ENCODE data around the gene GPHN. TPM values are rescaled to one million over a fixed set of nuclear protein-coding genes. Genes with fewer than 3 reads are reported as not detected.

GPHN gene
- total and polyA plus RNA-seq, 2 of the 8 experiments (the other 6 are each of a cell fraction or from before 2014, with no cell fraction given), result 6.0 to 16.0 TPM

GRCh38 chr14:66999978-67000377 is 492.0 kb downstream of the GPHN start:
- H2BK15ac ChIP-seq (ENCODE audit: low read length), result no peak overlapping the region
- TF ChIP-seq GABPA (IDR thresholded peaks at IDR 0.05; ENCODE audit: borderline replicate concordance, insufficient read depth, low read length), result no peak
- no peak for TF ChIP-seq JUN (IDR thresholded peaks at IDR 0.05; ENCODE audit: low read depth, low read length)
- no peak for TF ChIP-seq RFX5 (IDR thresholded peaks at IDR 0.05; ENCODE audit: borderline replicate concordance, low read depth, low read length)
- no peak for TF ChIP-seq EZH2 (IDR thresholded peaks at IDR 0.05; ENCODE audit: low read depth, low read length, severe bottlenecking)
- TF ChIP-seq USF2 (IDR thresholded peaks at IDR 0.05; ENCODE audit: low read length), result no peak
- TF ChIP-seq SP2 (IDR thresholded peaks at IDR 0.05; ENCODE audit: low read length), result no peak
- TF ChIP-seq CTBP2 (IDR thresholded peaks at IDR 0.05; ENCODE audit: borderline replicate concordance, insufficient read depth, insufficient read length, low read length), result no peak
- TF ChIP-seq MAX (IDR thresholded peaks at IDR 0.05), result no peak
- no peak for TF ChIP-seq CHD2 (IDR thresholded peaks at IDR 0.05; ENCODE audit: low read length)
- TF ChIP-seq CEBPB (IDR thresholded peaks at IDR 0.05; ENCODE audit: low read depth, low read length), result no peak
- no peak for TF ChIP-seq SAP30 (IDR thresholded peaks at IDR 0.05; ENCODE audit: insufficient read depth, insufficient replicate concordance, low read length)
- no peak for TF ChIP-seq KDM4A (IDR thresholded peaks at IDR 0.05; ENCODE audit: low read depth, low read length, severe bottlenecking)
- TF ChIP-seq POLR2AphosphoS5 (IDR thresholded peaks at IDR 0.05; ENCODE audit: low read depth, low read length), result no peak

More at GRCh38 chr14:66999978-67000377, 492.0 kb downstream of the GPHN start:
- no peak for DNase-seq (ENCODE audit: low read depth in 1 of 2, low spot score in 2 of 2)
- Histone ChIP-seq H2BK5ac (ENCODE audit: low read depth, low read length) (no peak overlapping the region), H3K23ac (ENCODE audit: insufficient read length) (no peak overlapping the region), H3K9me3 (ENCODE audit: insufficient read depth in 2 of 2, low read depth in 1 of 2, low read length in 1 of 2) (no peaks in the 10 kb centered on the region), H4K91ac (replicated peaks; ENCODE audit: insufficient read length, low read length) (no peak overlapping the region), H4K8ac (ENCODE audit: extremely low read depth, insufficient read depth, low read length) (no peak overlapping the region), H2AFZ (ENCODE audit: low read length) (no peak overlapping the region), H3K23me2 (ENCODE audit: low read depth, low read length) (no peaks in the 10 kb centered on the region), H3K4me2 (ENCODE audit: insufficient read depth in 1 of 2, low read depth in 2 of 2, low read length in 2 of 2) (no peak overlapping the region), H3K27ac (ENCODE audit: low read depth, low read length) (no peak overlapping the region), H3K9ac (replicated peaks in 1 of 4; ENCODE audit: extremely low read depth in 1 of 4, low read depth in 3 of 4, low read length in 3 of 4) (no peak overlapping the region), H3K4me1 (replicated peaks in 1 of 4; ENCODE audit: control insufficient read depth in 3 of 4, insufficient read depth in 4 of 4, low read length in 3 of 4) (no peaks in the 10 kb centered on the region), H2BK20ac (ENCODE audit: low read length) (no peak overlapping the region), H4K20me1 (replicated peaks in 1 of 2; ENCODE audit: control insufficient read depth in 1 of 2, insufficient read depth in 2 of 2, low read length in 2 of 2) (no peaks in the 10 kb centered on the region), H3K18ac (ENCODE audit: extremely low read depth, low read length) (no peak overlapping the region), H3K56ac (replicated peaks; ENCODE audit: insufficient read length, low read depth, low read length) (no peak overlapping the region), H3K36me3 (ENCODE audit: control insufficient read depth in 2 of 4, insufficient read depth in 4 of 4, low read length in 3 of 4) (no peaks in the 10 kb centered on the region), H2BK120ac (replicated peaks; ENCODE audit: low read depth, low read length) (no peak overlapping the region), H2AK5ac (ENCODE audit: low read depth, low read length) (no peak overlapping the region), H3K4ac (replicated peaks; ENCODE audit: insufficient read length, low read depth, low read length) (no peak overlapping the region), H2BK12ac (ENCODE audit: low read depth, low read length) (no peak overlapping the region), H3K14ac (ENCODE audit: insufficient read length) (no peak overlapping the region), H3K79me1 (ENCODE audit: low read depth, low read length) (no peaks in the 10 kb centered on the region), H3K27me3 (replicated peaks in 1 of 4; ENCODE audit: control insufficient read depth in 3 of 4, extremely low read depth in 1 of 4, insufficient read depth in 3 of 4, low read length in 3 of 4) (no peaks in the 10 kb centered on the region), H3K4me3 (ENCODE audit: extremely low read depth in 1 of 4, insufficient read depth in 2 of 4, low read depth in 3 of 4, low read length in 4 of 4) (no peak overlapping the region), H3K79me2 (ENCODE audit: control insufficient read depth in 1 of 2, insufficient read depth in 2 of 2, low read length in 2 of 2) (no peaks in the 10 kb centered on the region), H4K5ac (ENCODE audit: insufficient read length, low read depth, low read length) (no peak overlapping the region)
- CTCF ChIA-PET (ENCODE audit: partially characterized antibody), result no interaction called here
- peak; percentile 24 for FAIRE-seq
- POLR2A ChIA-PET (ENCODE audit: partially characterized antibody), result no interaction called here

Measured in H1 (cell line).